ENCODE results near the gene RAPGEF4. TPM values are rescaled to one million over a fixed set of nuclear protein-coding genes. Genes with fewer than 3 reads are reported as not detected.

RAPGEF4 gene
- total and polyA plus RNA-seq, 2 of the 4 experiments (the other 2 are of a cell fraction), result 1.7 to 3.2 TPM

- no peak for ATAC-seq (ENCODE audit: low read depth)
- H2BK120ac ChIP-seq (ENCODE audit: low read depth, low read length), result no peak overlapping the region
- no peaks in the 10 kb centered on the region for H4K20me1 ChIP-seq (ENCODE audit: insufficient read depth, low read length)
These were observed 39.7 kb downstream of the RAPGEF4 start for GRCh38 chr2:172775319-172775718.

More at GRCh38 chr2:172775319-172775718, 39.7 kb downstream of the RAPGEF4 start:
- TF ChIP-seq CEBPB (IDR thresholded peaks at IDR 0.05; ENCODE audit: low read depth, low read length), result no peak
- no peak overlapping the region for H3K9ac ChIP-seq (ENCODE audit: low read depth, low read length)
- no peaks in the 10 kb centered on the region for H3K27me3 ChIP-seq (ENCODE audit: control insufficient read depth, insufficient read depth, low read length)
- no peak for DNase-seq
- no peak overlapping the region for H2AK9ac ChIP-seq (replicated peaks; ENCODE audit: low read depth, low read length, poor library complexity)
- no peak overlapping the region for H3K27ac ChIP-seq (ENCODE audit: insufficient read depth, low read length)
- no peak overlapping the region for H4K91ac ChIP-seq (ENCODE audit: insufficient read depth, low read depth, low read length)
- no TSS peak for BruUV-seq (replicated peaks)
- POLR2A ChIA-PET (ENCODE audit: unreplicated experiment), result no interaction called here
- H3K4me1 ChIP-seq (ENCODE audit: control insufficient read depth, insufficient read depth, low read length), result no peaks in the 10 kb centered on the region
- no peak overlapping the region for H3K18ac ChIP-seq (ENCODE audit: low read depth, low read length)
- H2AFZ ChIP-seq (replicated peaks; ENCODE audit: low read length, poor library complexity), result no peak overlapping the region
- no peak overlapping the region for H4K8ac ChIP-seq (ENCODE audit: low read depth in 2 of 2, low read length in 2 of 2)
- no CpG with 5 or more reads among the region's 1 CpG for WGBS, 2 experiments (ENCODE audit: extremely low coverage in 2 of 2, insufficient read length in 1 of 2)
- H2BK5ac ChIP-seq (ENCODE audit: low read depth, low read length, poor library complexity, severe bottlenecking), result no peak overlapping the region
- CTCF ChIA-PET, result no interaction called here
- H3K4ac ChIP-seq (ENCODE audit: low read depth, low read length), result no peak overlapping the region
- intact Hi-C loops (cut with micrococcal nuclease) (no loop called here), in situ Hi-C loops (cut with MboI; ENCODE audit: low sequenced_read_pairs) (no loop called here), dilution Hi-C loops (cut with HindIII; ENCODE audit: low sequenced_read_pairs, unreplicated experiment) (no loop called here)
- no peak overlapping the region for H4K5ac ChIP-seq (ENCODE audit: low read depth, low read length)
- H3K36me3 ChIP-seq (ENCODE audit: control insufficient read depth, insufficient read depth, low read length), result no peaks in the 10 kb centered on the region
- H2BK20ac ChIP-seq (ENCODE audit: low read depth, low read length), result no peak overlapping the region
- H3K4me2 ChIP-seq (ENCODE audit: low read depth, low read length), result no peak overlapping the region
- no peak overlapping the region for H3K56ac ChIP-seq (ENCODE audit: extremely low read depth, insufficient read depth, low read length)
- no peaks in the 10 kb centered on the region for H3K79me1 ChIP-seq (ENCODE audit: low read depth in 1 of 2, low read length in 2 of 2)
- no peaks in the 10 kb centered on the region for H3K9me1 ChIP-seq (ENCODE audit: insufficient read depth, low read length)
- H3K4me3 ChIP-seq (ENCODE audit: insufficient read depth, low read depth, low read length), result no peak overlapping the region
- H3K23ac ChIP-seq (ENCODE audit: low read depth, low read length), result no peak overlapping the region
- H2AK5ac ChIP-seq (ENCODE audit: low read depth, low read length), result no peak overlapping the region
- H3K9me3 ChIP-seq (ENCODE audit: control insufficient read depth, insufficient read depth, low read length), result no peaks in the 10 kb centered on the region
- no peak overlapping the region for H2BK15ac ChIP-seq (ENCODE audit: low read depth, low read length)
- H3K14ac ChIP-seq (replicated peaks; ENCODE audit: low read depth, low read length), result no peak overlapping the region

Measured in IMR-90 (cell line).